Activated CD4-positive, alpha-beta T cell treated with anti-CD3 and anti-CD28 coated beads, Interleukin-2, amount 10 ng/mL, durations not matched to agents 24 days and 14 days (primary cell): Measurements from ENCODE around the gene SRPK2. TPM values are rescaled to one million over a fixed set of nuclear protein-coding genes. Genes with fewer than 3 reads are reported as not detected.
A peak's percentile ranks its signal among the peaks of the same experiment; 100 is the strongest.
"Not testable (repeated sequence)": the region's sequence is repeated elsewhere in the genome, so short reads cannot be mapped to it uniquely, and the experiment has no call there.

ENCODE experiments used
- DNase-seq: peaks from one replicate; pipeline ENCODE4 v3.0.0; 2022
- H3K27ac Mint-ChIP-seq: one replicate; pipeline ENCODE4 v1.8.0; 2022; ENCODE audit warnings: mild to moderate bottlenecking, mixed read lengths
- H3K27me3 Mint-ChIP-seq: one replicate; pipeline ENCODE4 v1.8.0; 2022; ENCODE audit warnings: mixed read lengths
- H3K36me3 Mint-ChIP-seq: one replicate; pipeline ENCODE4 v1.8.0; 2022; ENCODE audit warnings: low read depth, mild to moderate bottlenecking, mixed read lengths
- H3K4me1 Mint-ChIP-seq: one replicate; pipeline ENCODE4 v1.8.0; 2021; ENCODE audit warnings: mixed read lengths
- H3K4me3 Mint-ChIP-seq: one replicate; pipeline ENCODE4 v1.8.0; 2022; ENCODE audit warnings: mild to moderate bottlenecking, moderate library complexity, mixed read lengths
- H3K9me3 Mint-ChIP-seq: one replicate; pipeline ENCODE4 v1.8.0; 2021; ENCODE audit warnings: mixed read lengths
- intact Hi-C: fragments of 100-400 bp; cut with micrococcal nuclease; formaldehyde crosslinking; loops from one replicate; pipeline ENCODE4 v1.15.1; 2023
- total RNA-seq: library from RNA; stranded (reverse); gene quantifications from 2 replicates; pipeline ENCODE4 v1.2.3, GENCODE V29; 2022

Gene SRPK2
- total RNA-seq, 1 donor from 2014 or later: 52.3 TPM

- Mint-ChIP-seq H3K27ac (no peak overlapping the region), H3K4me1 (peaks cover 10% of the 10 kb centered on the region)
- intact Hi-C loops: no loop called here
Measured at GRCh38 chr7:105319578-105319977, 69.1 kb downstream of the SRPK2 start.

DNA sequence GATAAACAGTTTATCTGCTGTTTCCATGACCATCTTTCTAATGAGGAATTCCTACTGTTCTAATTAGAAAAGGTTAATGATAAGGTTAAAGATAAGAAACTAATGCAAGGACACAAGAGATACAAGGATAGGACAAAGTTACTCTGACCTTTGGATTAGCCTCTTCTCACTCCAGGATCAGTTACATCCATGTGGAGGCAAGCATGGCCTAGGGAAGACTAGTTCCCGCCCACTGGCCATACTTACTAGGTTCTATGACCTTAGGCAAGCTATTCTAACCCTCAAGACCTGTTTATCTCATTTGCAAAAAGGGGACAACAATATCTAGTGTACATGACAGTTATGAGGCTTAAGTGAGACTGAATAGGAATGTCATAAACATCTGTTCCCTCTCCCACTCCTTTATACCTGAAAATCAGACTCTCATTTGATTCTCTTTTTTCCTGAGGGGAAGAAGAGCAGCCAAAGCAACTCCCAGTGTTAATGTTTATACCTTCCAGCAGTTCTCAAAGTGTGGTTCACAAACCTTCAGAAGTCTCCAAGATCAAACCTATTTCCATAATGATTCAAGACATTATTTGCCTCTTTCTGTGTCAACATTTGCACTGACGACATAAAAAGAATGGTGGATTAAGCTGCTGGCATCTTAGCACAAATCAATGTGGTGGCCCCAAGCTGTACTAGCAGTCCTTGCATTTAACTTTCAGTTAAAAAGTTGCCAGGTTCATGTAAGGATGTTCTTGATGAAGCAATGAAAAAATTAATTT, 72.0 kb downstream of the SRPK2 start:
- Mint-ChIP-seq H3K9me3 (no peaks in the 10 kb centered on the region), H3K27me3 (no peaks in the 10 kb centered on the region), H3K4me3 (no peak overlapping the region), H3K36me3 (no peaks in the 10 kb centered on the region), H3K4me1 (peaks cover 4% of the 10 kb centered on the region), H3K27ac (no peak overlapping the region)
- intact Hi-C loops: no loop called here
- no peak for DNase-seq

More at GRCh38 chr7:105319578-105319977, 69.1 kb downstream of the SRPK2 start:
- no peak for DNase-seq
- H3K9me3 Mint-ChIP-seq: no peaks in the 10 kb centered on the region
- H3K4me3 Mint-ChIP-seq: no peak overlapping the region
- H3K27me3 Mint-ChIP-seq: no peaks in the 10 kb centered on the region
- peaks cover 4% of the 10 kb centered on the region for H3K36me3 Mint-ChIP-seq

DNA sequence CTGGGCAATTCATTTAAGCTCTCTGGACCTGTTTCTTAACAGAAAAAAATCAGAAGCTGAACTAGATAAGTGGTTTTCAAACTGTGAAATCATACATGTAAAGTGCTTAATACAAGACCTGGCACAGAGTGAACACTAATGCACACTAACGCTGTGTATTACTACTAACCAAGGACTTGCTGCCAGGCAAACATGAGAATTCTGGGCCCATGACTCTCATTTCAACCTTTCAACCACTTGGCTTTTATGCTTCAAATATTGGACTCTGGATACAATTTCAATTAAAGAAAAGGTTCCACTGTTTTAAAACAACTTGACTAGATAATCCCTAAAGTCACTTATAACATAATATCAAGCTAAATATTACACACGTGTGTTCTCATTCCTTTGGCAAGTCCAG, 73.4 kb downstream of the SRPK2 start:
- no peaks in the 10 kb centered on the region for H3K9me3 Mint-ChIP-seq
- intact Hi-C loops: no loop called here
- H3K27ac Mint-ChIP-seq: no peak overlapping the region
- H3K4me1 Mint-ChIP-seq: peaks cover 4% of the 10 kb centered on the region
- no peaks in the 10 kb centered on the region for H3K36me3 Mint-ChIP-seq
- no peak for DNase-seq
- H3K4me3 Mint-ChIP-seq: no peak overlapping the region
- no peaks in the 10 kb centered on the region for H3K27me3 Mint-ChIP-seq

GRCh38 chr7:105309235-105310169, 79.2 kb downstream of the SRPK2 start:
- H3K27me3 Mint-ChIP-seq: no peaks in the 10 kb centered on the region
- peaks cover 2% of the 10 kb centered on the region for H3K36me3 Mint-ChIP-seq
- peaks cover 4% of the 10 kb centered on the region for H3K9me3 Mint-ChIP-seq
- intact Hi-C loops: loop anchor here (5.0 kb wide), 1 partner anchor 42 kb away; no protein-coding TSS in a partner anchor
- no peak for DNase-seq
- H3K4me1 Mint-ChIP-seq: peaks cover 46% of the 10 kb centered on the region
- H3K4me3 Mint-ChIP-seq: no peak overlapping the region
- no peak overlapping the region for H3K27ac Mint-ChIP-seq

GRCh38 chr7:105307163-105307672, 81.5 kb downstream of the SRPK2 start:
- H3K27me3 Mint-ChIP-seq: no peaks in the 10 kb centered on the region
- peaks cover 10% of the 10 kb centered on the region for H3K36me3 Mint-ChIP-seq
- H3K27ac Mint-ChIP-seq: no peak overlapping the region
- H3K4me1 Mint-ChIP-seq: peaks cover 56% of the 10 kb centered on the region
- DNase-seq: no peak
- intact Hi-C loops: loop anchor here (2.0 to 5.0 kb wide), 2 partner anchors 40 to 84 kb away; no protein-coding TSS in a partner anchor
- H3K4me3 Mint-ChIP-seq: no peak overlapping the region
- H3K9me3 Mint-ChIP-seq: peaks cover 4% of the 10 kb centered on the region

DNA sequence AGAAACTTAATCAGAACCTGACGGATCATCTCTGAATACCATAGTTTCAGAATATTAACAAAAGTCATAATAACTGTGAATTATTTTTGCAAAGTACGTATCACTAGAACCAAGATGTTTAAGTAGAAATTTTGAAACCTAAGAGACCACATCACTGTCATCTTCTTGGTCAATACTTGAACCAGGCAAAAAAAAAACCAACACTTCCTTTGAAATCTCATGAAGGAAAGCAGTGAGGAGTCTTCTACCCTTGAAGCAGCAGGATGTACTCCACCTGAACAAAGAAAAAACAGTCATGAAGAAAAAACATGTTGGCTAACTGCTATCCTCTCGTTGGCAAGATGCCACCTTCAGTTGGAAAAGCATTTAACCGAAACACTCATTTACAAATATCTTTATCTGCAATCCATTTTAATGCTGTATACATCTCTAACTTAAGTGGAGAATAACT, 82.4 kb downstream of the SRPK2 start:
- H3K36me3 Mint-ChIP-seq: peaks cover 13% of the 10 kb centered on the region
- peak overlapping the region; percentile 62 for H3K4me3 Mint-ChIP-seq
- intact Hi-C loops: loop anchor here (1.0 to 5.0 kb wide), 3 partner anchors 8 to 84 kb away; no protein-coding TSS in a partner anchor
- peak; percentile 62 for DNase-seq
- peaks cover 4% of the 10 kb centered on the region for H3K9me3 Mint-ChIP-seq
- H3K27ac Mint-ChIP-seq: peak overlapping the region; percentile 83
- H3K4me1 Mint-ChIP-seq: peaks cover 59% of the 10 kb centered on the region
- no peaks in the 10 kb centered on the region for H3K27me3 Mint-ChIP-seq

GRCh38 chr7:105305633-105306032, 83.1 kb downstream of the SRPK2 start:
- Mint-ChIP-seq H3K4me3 (peak overlapping the region; percentile 62), H3K4me1 (peaks cover 62% of the 10 kb centered on the region), H3K36me3 (peaks cover 16% of the 10 kb centered on the region), H3K9me3 (peaks cover 5% of the 10 kb centered on the region), H3K27me3 (no peaks in the 10 kb centered on the region), H3K27ac (peak overlapping the region; percentile 83)
- intact Hi-C loops: loop anchor here (1.0 to 5.0 kb wide), 3 partner anchors 7 to 85 kb away; no protein-coding TSS in a partner anchor
- DNase-seq: no peak

DNA sequence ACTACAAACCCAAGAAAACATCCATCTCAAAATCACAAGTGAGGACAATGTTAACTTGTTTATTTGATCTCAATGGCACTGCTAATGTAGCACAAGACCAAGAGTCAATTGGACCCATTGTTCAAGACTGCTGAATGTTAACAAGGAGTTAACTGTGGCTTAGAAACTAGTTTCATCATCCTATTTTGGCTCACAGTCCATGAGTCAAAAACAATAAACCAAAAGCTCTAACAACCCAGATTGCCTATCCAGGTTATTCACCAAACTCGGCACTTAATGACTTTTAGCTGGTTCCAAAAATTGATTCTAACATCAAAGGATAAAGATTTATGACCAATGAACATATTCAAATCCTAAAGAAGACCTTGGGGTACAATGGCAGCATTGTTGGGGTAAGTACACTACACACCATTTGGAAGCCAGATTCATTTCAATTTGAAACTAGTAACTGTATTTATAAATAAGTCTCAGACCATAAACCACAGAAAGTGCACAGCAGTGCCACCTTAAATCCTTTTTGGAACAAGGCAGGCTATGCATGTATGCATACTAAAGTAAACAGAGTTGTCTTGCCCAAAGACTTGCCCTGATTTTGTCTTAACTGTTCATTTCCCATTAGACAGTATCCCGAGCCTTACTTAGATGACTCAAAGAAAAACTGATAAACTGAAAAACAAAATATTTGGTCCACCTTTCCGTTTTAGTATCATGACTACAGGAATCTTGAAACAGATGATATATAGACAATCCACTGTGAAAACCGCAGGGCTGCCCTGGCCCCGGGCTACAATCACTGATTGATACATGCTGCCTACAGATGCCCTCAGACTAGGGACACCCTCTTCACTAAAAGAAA, 84.5 kb downstream of the SRPK2 start:
- Mint-ChIP-seq H3K4me1 (peaks cover 59% of the 10 kb centered on the region), H3K9me3 (peaks cover 10% of the 10 kb centered on the region), H3K4me3 (no peak overlapping the region), H3K27ac (peak overlapping the region; percentile 20), H3K27me3 (no peaks in the 10 kb centered on the region), H3K36me3 (peaks cover 18% of the 10 kb centered on the region)
- DNase-seq: no peak
- intact Hi-C loops: no loop called here

DNA sequence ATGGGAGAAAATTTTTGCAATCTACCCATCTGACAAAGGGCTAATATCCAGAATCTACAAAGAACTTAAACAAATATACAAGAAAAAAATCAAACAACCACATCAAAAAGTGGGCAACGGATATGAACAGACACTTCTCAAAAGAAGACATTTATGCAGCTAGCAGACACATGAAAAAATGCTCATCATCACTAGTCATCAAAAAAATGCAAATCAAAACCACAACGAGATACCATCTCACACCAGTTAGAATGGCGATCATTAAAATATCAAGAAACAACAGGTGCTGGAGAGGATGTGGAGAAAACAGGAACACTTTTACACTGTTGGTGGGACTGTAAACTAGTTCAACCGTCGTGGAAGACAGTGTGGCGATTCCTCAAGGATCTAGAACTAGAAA, 88.1 kb downstream of the SRPK2 start:
- H3K9me3 Mint-ChIP-seq, intact Hi-C loops, H3K27me3 Mint-ChIP-seq: not testable (repeated sequence)
- Mint-ChIP-seq H3K4me3 (peak overlapping the region; percentile 45), H3K36me3 (peaks cover 18% of the 10 kb centered on the region), H3K4me1 (peaks cover 49% of the 10 kb centered on the region), H3K27ac (peak overlapping the region; percentile 72)
- peak; percentile 71 for DNase-seq

DNA sequence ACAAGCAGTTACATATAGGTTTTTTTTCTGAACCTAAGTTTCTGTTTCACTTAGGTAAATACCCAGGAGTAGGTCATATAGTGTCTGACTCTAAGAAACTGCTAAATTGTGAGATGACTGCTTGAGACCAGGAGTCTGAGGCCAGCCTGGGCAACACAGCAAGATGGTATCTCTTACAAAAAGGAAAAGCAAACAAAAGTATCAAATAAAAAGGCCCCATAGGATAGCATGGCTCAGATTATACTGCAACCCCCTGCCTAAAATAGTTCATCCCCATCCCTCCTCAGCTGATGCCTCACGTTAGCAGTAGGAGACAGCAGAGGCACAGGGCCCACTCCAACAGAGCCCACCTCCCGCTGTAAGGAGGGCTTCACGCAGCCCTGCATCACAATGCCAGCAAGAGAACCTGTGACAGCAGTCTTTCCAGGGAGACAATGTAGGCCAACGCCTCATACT, 90.3 kb downstream of the SRPK2 start:
- Mint-ChIP-seq H3K4me1 (peaks cover 38% of the 10 kb centered on the region), H3K36me3 (peaks cover 14% of the 10 kb centered on the region), H3K27ac (peak overlapping the region; percentile 72), H3K27me3 (no peaks in the 10 kb centered on the region), H3K9me3 (peaks cover 6% of the 10 kb centered on the region), H3K4me3 (peak overlapping the region; percentile 50)
- intact Hi-C loops: loop anchor here (1.0 to 10.0 kb wide), 10 partner anchors 8 to 356 kb away; partner anchors contain the start of genes KMT2E and SRPK2
- peak; percentile 76 for DNase-seq

- intact Hi-C loops: loop anchor here (1.0 to 10.0 kb wide), 10 partner anchors 8 to 356 kb away; partner anchors contain the start of genes KMT2E and SRPK2
- H3K4me1 Mint-ChIP-seq: peaks cover 38% of the 10 kb centered on the region
- peaks cover 13% of the 10 kb centered on the region for H3K36me3 Mint-ChIP-seq
- peak overlapping the region; percentile 50 for H3K4me3 Mint-ChIP-seq
- no peaks in the 10 kb centered on the region for H3K27me3 Mint-ChIP-seq
- no peak for DNase-seq
- peak overlapping the region; percentile 72 for H3K27ac Mint-ChIP-seq
- H3K9me3 Mint-ChIP-seq: peaks cover 6% of the 10 kb centered on the region
Measured at GRCh38 chr7:105297985-105298384, 90.7 kb downstream of the SRPK2 start.

DNA sequence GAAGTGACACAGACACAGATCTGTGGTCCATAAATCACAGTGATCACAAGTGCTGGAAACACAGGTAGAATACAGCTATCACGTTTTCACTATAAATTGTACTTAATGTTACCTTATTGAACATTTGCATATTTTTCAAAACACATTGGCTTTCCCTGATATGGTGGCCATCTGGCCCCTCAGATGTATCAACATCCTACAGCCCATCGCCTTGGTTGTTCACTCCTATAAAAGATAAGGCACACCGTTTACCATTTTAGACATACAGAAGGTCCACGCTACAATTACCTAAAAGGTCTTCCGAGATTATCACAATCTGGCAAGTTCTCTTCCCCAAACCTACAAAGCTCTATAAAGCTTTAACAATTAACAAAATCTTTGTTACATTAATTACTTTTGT, 91.4 kb downstream of the SRPK2 start:
- Mint-ChIP-seq H3K27me3 (no peaks in the 10 kb centered on the region), H3K27ac (peak overlapping the region; percentile 74), H3K4me1 (peaks cover 40% of the 10 kb centered on the region), H3K9me3 (peaks cover 6% of the 10 kb centered on the region), H3K4me3 (no peak overlapping the region), H3K36me3 (peaks cover 11% of the 10 kb centered on the region)
- intact Hi-C loops: loop anchor here (5.0 to 10.0 kb wide), 4 partner anchors 90 to 355 kb away; partner anchors contain the start of genes KMT2E and SRPK2
- no peak for DNase-seq
